Esophagus muscularis mucosa (tissue), 3 donors: Measurements from ENCODE around the gene PKP4.

ENCODE experiments used
- CTCF ChIP-seq, 3 experiments: fragments of 200-600 bp in 2 of 3; fragments of 450-650 bp in 1 of 3; sonication (generic) in 2 of 3; IDR thresholded peaks; one replicate each; pipeline ENCODE4 v1.5.1; 2017 to 2019; ENCODE audit warnings: antibody characterized with exemption in 3 of 3, mild to moderate bottlenecking in 2 of 3, moderate library complexity in 1 of 3
- EP300 ChIP-seq: sonication (generic); formaldehyde crosslinking; IDR thresholded peaks from one replicate; pipeline ENCODE4 v1.6.1; 2017; ENCODE audit warnings: antibody characterized with exemption

GRCh38 chr2:158507141-158507540 is 50.4 kb downstream of the PKP4 start:
- TF ChIP-seq CTCF (IDR thresholded peaks at IDR 0.05) = no peak
- TF ChIP-seq EP300 = no peak
